Brain microvascular endothelial cell (primary cell): Measurements from ENCODE around the gene COL4A1.

Experiments
- DNase-seq: peaks from one replicate; pipeline ENCODE4 v3.0.0-alpha.2; 2020
- H3K27ac ChIP-seq: fragments of 250-450 bp; sonication (Bioruptor Pico); 2 replicates; pipeline ENCODE4 v1.5.1; 2020; ENCODE audit warnings: mild to moderate bottlenecking, moderate library complexity
- H3K27me3 ChIP-seq: fragments of 250-450 bp; sonication (Bioruptor Pico); replicated peaks from 2 replicates; pipeline ENCODE4 v1.5.1; 2020; ENCODE audit warnings: mild to moderate bottlenecking
- H3K36me3 ChIP-seq: fragments of 250-450 bp; sonication (Bioruptor Pico); replicated peaks from 2 replicates; pipeline ENCODE4 v1.5.1; 2020; ENCODE audit warnings: mild to moderate bottlenecking
- H3K4me3 ChIP-seq: 2 replicates; pipeline ENCODE4 v1.5.1; 2011; ENCODE audit warnings: low read depth, mild to moderate bottlenecking, control low read depth, low read length, moderate library complexity
- in situ Hi-C: cut with HindIII; loops from 2 replicates; pipeline ENCODE4 v1.10.0; 2017; ENCODE audit warnings: low sequenced_read_pairs, low pct_ligation_motif_present
- TF ChIP-seq, protein P1 (sequence below): IDR thresholded peaks from 2 replicates; pipeline ENCODE4 v1.5.1; 2011; ENCODE audit warnings: low read depth, mild to moderate bottlenecking, moderate library complexity, low read length, control low read depth, inconsistent platforms; ENCODE audit errors: missing control alignments

Gene COL4A1

DNA sequence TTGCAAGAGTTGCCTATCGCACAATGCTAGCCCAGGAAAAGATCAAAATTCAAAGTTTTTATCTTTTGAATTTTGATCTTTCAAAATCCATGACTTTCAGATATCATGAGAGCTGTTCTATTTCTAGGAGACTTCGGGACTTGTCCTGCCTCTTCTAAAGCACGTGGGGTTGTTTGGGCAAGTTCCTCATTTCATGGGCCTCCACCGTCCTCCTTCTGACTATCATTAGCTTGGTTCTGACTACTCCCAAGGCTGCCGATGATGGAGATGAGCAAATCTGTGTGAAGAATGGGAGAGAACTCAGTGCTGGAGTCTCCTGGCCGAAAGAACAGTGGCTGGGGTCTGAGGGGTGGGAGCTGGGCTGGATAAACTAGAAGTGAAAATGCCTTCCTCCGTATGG is 86.5 kb downstream of the COL4A1 start:
- DNase-seq = no peak
- peaks cover 40% of the 10 kb centered on the region for H3K36me3 ChIP-seq
- TF ChIP-seq, protein P1, sequence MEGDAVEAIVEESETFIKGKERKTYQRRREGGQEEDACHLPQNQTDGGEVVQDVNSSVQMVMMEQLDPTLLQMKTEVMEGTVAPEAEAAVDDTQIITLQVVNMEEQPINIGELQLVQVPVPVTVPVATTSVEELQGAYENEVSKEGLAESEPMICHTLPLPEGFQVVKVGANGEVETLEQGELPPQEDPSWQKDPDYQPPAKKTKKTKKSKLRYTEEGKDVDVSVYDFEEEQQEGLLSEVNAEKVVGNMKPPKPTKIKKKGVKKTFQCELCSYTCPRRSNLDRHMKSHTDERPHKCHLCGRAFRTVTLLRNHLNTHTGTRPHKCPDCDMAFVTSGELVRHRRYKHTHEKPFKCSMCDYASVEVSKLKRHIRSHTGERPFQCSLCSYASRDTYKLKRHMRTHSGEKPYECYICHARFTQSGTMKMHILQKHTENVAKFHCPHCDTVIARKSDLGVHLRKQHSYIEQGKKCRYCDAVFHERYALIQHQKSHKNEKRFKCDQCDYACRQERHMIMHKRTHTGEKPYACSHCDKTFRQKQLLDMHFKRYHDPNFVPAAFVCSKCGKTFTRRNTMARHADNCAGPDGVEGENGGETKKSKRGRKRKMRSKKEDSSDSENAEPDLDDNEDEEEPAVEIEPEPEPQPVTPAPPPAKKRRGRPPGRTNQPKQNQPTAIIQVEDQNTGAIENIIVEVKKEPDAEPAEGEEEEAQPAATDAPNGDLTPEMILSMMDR = no peak
- no peak overlapping the region for H3K4me3 ChIP-seq
- H3K27me3 ChIP-seq = no peaks in the 10 kb centered on the region
- in situ Hi-C loops = no loop called here
- peak overlapping the region; percentile 81 for H3K27ac ChIP-seq

DNA sequence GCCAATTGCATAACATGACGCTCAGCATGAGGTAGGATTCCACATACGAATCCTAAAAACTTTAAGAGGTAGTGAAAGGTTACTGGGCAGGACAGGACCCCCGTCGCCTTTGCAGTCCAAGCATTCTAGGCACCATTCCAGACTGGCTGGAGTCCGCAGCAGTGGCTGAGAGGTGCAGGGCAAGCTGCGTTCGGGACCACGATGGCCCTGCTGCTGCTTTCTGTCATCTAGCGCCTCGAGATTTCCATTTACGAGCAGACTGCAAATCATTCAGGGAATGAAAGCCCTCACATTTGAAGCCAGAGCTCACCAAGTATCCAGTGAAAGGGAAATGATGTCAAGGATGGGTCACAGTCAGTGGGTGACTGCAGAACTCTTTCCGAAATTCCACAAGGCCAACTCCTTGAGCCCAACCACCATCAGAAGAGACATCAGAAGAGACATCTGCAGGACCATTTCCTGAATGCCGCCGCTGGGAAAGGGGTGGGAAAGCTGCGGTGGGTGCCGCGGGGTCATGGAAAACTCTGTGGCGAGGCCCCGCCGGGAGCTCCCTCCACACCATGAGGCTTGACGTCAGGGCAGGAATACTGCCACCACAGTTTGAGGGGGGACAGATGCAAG is 88.3 kb downstream of the COL4A1 start:
- TF ChIP-seq, protein P1 = no peak
- peaks cover 51% of the 10 kb centered on the region for H3K36me3 ChIP-seq
- in situ Hi-C loops = no loop called here
- no peaks in the 10 kb centered on the region for H3K27me3 ChIP-seq
- no peak overlapping the region for H3K4me3 ChIP-seq
- H3K27ac ChIP-seq = peak overlapping the region; percentile 92
- peak; percentile 63 for DNase-seq

DNA sequence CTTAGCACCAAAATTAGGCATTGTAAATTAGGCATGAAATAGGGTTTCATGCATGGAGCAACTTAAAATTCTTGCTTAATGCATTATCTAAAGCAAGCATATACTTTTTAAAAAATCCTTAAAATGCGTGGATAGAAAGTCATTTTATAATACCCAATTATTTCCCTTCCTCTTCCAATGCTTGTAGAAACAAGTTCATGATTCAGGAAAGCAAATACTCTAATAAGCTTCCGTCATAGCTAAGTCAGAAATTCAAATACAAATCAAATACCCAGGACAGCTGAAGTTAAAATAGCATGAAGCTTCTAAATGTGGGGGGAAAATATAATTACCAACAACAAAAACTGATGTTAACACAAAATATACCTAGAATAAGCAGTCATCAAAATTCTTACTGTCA is 89.1 kb downstream of the COL4A1 start:
- Histone ChIP-seq H3K27me3 (no peaks in the 10 kb centered on the region), H3K36me3 (peaks cover 56% of the 10 kb centered on the region), H3K27ac (peak overlapping the region; percentile 92), H3K4me3 (no peak overlapping the region)
- in situ Hi-C loops = no loop called here
- TF ChIP-seq, protein P1 = no peak
- DNase-seq = no peak

- TF ChIP-seq, protein P1 = no peak
- Histone ChIP-seq H3K27me3 (no peaks in the 10 kb centered on the region), H3K27ac (peak overlapping the region; percentile 92), H3K4me3 (no peak overlapping the region), H3K36me3 (peaks cover 63% of the 10 kb centered on the region)
- DNase-seq = no peak
- in situ Hi-C loops = no loop called here
Measured at GRCh38 chr13:110217085-110217484, 89.9 kb downstream of the COL4A1 start.

DNA sequence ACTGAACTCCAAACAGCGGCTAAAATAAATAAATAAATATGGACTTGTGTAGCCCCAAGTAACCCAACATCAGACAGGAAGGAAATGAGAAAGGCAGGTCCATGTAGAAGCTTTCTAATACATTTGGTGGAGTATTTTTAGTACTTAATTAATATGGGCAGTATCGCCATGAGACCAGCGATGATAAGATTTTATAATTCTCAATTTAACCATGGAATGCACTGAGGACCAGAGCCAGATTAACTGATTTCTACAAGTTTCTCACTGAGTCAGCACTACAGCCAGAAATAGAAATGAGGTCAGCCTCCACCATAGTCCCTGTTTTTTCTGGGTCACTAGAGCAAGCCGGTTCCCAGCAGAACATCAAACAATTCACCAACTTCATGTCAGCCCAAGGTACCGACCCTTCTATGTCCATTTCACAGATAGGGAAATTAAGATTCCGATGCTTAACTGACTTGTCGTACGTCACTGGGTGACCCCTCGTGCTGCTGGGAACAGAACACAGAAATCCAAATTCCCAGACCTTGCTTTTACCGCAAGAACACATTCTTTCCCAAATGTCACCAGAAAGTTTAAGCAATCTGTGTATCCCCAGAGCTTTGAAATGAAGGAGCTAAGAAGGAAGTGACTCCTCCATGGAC is 90.4 kb downstream of the COL4A1 start:
- in situ Hi-C loops = no loop called here
- Histone ChIP-seq H3K36me3 (peaks cover 69% of the 10 kb centered on the region), H3K4me3 (no peak overlapping the region), H3K27me3 (no peaks in the 10 kb centered on the region), H3K27ac (peak overlapping the region; percentile 92)
- TF ChIP-seq, protein P1 = no peak
- DNase-seq = peak; percentile 92
